ENCODE measurements around the gene TCTN3. TPM values are rescaled to one million over a fixed set of nuclear protein-coding genes. Genes with fewer than 3 reads are reported as not detected.
"Not testable (repeated sequence)": the region's sequence is repeated elsewhere in the genome, so short reads cannot be mapped to it uniquely, and the experiment has no call there.

Gene TCTN3
- total RNA-seq, 2 experiments from 2014 or later: 17.6 to 20.5 TPM

- no peak overlapping the region for H3K4me3 Mint-ChIP-seq
Observed at GRCh38 chr10:95739056-95739455, 45.3 kb upstream of the TCTN3 start.

GRCh38 chr10:95732907-95733306 is 39.2 kb upstream of the TCTN3 start:
- DNase-seq; H3K27ac Mint-ChIP-seq; H3K4me3 Mint-ChIP-seq; CTCF ChIA-PET; intact Hi-C loops (cut with micrococcal nuclease); H3K36me3 Mint-ChIP-seq (ENCODE audit: low read depth); H3K4me1 Mint-ChIP-seq (ENCODE audit: low read depth); ATAC-seq; POLR2A ChIA-PET: not testable (repeated sequence)
- peaks cover 17% of the 10 kb centered on the region for H3K27me3 Mint-ChIP-seq
- peaks cover 22% of the 10 kb centered on the region for H3K9me3 Mint-ChIP-seq

More at GRCh38 chr10:95739056-95739455, 45.3 kb upstream of the TCTN3 start:
- H3K27ac Mint-ChIP-seq: no peak overlapping the region
- CTCF ChIA-PET: interaction anchor here (3.9 kb wide), 1 partner anchor 103 kb away, joined by 18 read pairs; no protein-coding TSS in a partner anchor
- ATAC-seq: no peak
- H3K36me3 Mint-ChIP-seq (ENCODE audit: low read depth): no peaks in the 10 kb centered on the region
- H3K4me1 Mint-ChIP-seq (ENCODE audit: low read depth): no peaks in the 10 kb centered on the region
- POLR2A ChIA-PET: no interaction called here
- intact Hi-C loops (cut with micrococcal nuclease): no loop called here
- TF ChIP-seq CTCF (IDR thresholded peaks at IDR 0.05): no peak
- H3K9me3 Mint-ChIP-seq: peaks cover 3% of the 10 kb centered on the region
- peaks cover 11% of the 10 kb centered on the region for H3K27me3 Mint-ChIP-seq
- no peak for DNase-seq

- TF ChIP-seq CTCF (IDR thresholded peaks at IDR 0.05): no peak
- ChIA-PET POLR2A (no interaction called here), CTCF (interaction anchor here (1.6 kb wide), 1 partner anchor 134 kb away, joined by 5 read pairs; no protein-coding TSS in a partner anchor)
- peaks cover 15% of the 10 kb centered on the region for H3K27me3 Mint-ChIP-seq
- DNase-seq (no peak), ATAC-seq (no peak)
- peaks cover 22% of the 10 kb centered on the region for H3K9me3 Mint-ChIP-seq
- H3K36me3 Mint-ChIP-seq (ENCODE audit: low read depth): peaks cover 2% of the 10 kb centered on the region
- H3K27ac Mint-ChIP-seq: no peak overlapping the region
- H3K4me3 Mint-ChIP-seq: no peak overlapping the region
- H3K4me1 Mint-ChIP-seq (ENCODE audit: low read depth): no peaks in the 10 kb centered on the region
- intact Hi-C loops (cut with micrococcal nuclease): no loop called here
Observed at GRCh38 chr10:95730233-95730632, 36.5 kb upstream of the TCTN3 start.

GRCh38 chr10:95729323-95730055 is 35.8 kb upstream of the TCTN3 start:
- TF ChIP-seq CTCF (IDR thresholded peaks at IDR 0.05): no peak
- Mint-ChIP-seq H3K9me3 (peaks cover 23% of the 10 kb centered on the region), H3K4me3 (no peak overlapping the region), H3K27ac (no peak overlapping the region), H3K27me3 (peaks cover 15% of the 10 kb centered on the region), H3K36me3 (ENCODE audit: low read depth) (peaks cover 2% of the 10 kb centered on the region), H3K4me1 (ENCODE audit: low read depth) (no peaks in the 10 kb centered on the region)
- intact Hi-C loops (cut with micrococcal nuclease): no loop called here
- DNase-seq (no peak), ATAC-seq (no peak)
- ChIA-PET POLR2A (no interaction called here), CTCF (interaction anchor here (0.8 to 1.6 kb wide), 2 partner anchors 16 to 135 kb away, joined by 3 to 5 read pairs; no protein-coding TSS in a partner anchor)

- Mint-ChIP-seq H3K27ac (no peak overlapping the region), H3K27me3 (peaks cover 15% of the 10 kb centered on the region), H3K36me3 (ENCODE audit: low read depth) (peaks cover under 1% of the 10 kb centered on the region), H3K9me3 (peaks cover 16% of the 10 kb centered on the region), H3K4me3 (no peak overlapping the region), H3K4me1 (ENCODE audit: low read depth) (no peaks in the 10 kb centered on the region)
- ATAC-seq (no peak), DNase-seq (no peak)
- CTCF ChIA-PET: interaction anchor here (0.8 kb wide), 1 partner anchor 15 kb away, joined by 3 read pairs; no protein-coding TSS in a partner anchor
- intact Hi-C loops (cut with micrococcal nuclease): no loop called here
- TF ChIP-seq CTCF (IDR thresholded peaks at IDR 0.05): no peak
- POLR2A ChIA-PET: no interaction called here
Observed at GRCh38 chr10:95728526-95728925, 34.8 kb upstream of the TCTN3 start.

GRCh38 chr10:95722496-95722895 is 28.8 kb upstream of the TCTN3 start:
- H3K36me3 Mint-ChIP-seq (ENCODE audit: low read depth); DNase-seq; POLR2A ChIA-PET; H3K9me3 Mint-ChIP-seq; H3K4me1 Mint-ChIP-seq (ENCODE audit: low read depth); H3K27me3 Mint-ChIP-seq; CTCF ChIA-PET; H3K27ac Mint-ChIP-seq; ATAC-seq; H3K4me3 Mint-ChIP-seq; intact Hi-C loops (cut with micrococcal nuclease): not testable (repeated sequence)

GRCh38 chr10:95720745-95721144 is 27.0 kb upstream of the TCTN3 start:
- DNase-seq; ATAC-seq; H3K4me1 Mint-ChIP-seq (ENCODE audit: low read depth); CTCF ChIA-PET; H3K27ac Mint-ChIP-seq; H3K27me3 Mint-ChIP-seq; H3K9me3 Mint-ChIP-seq; POLR2A ChIA-PET; H3K4me3 Mint-ChIP-seq; intact Hi-C loops (cut with micrococcal nuclease); H3K36me3 Mint-ChIP-seq (ENCODE audit: low read depth): not testable (repeated sequence)
